Measurements from ENCODE around the gene C2CD4B.

DNA sequence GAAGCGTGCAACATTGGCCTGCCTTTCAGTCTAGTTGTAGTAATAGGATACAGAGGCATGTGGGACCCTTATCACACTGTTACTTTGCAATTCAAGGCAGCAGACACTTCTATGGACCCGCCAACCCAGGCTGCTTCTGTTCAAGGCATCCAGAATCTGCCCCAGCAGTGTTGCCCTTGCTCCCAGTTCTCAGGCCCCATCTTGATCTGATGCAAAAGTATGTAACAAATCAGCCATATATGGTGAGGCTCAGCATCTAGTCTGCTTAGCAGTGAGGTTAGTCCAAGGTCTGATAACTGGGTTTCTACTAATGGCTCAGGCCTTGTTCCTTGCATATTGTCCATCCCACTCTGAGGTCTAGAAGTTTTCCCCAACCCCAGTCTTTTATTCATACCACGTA, 17.9 kb downstream of the C2CD4B start:
- TF ChIP-seq, protein P1, sequence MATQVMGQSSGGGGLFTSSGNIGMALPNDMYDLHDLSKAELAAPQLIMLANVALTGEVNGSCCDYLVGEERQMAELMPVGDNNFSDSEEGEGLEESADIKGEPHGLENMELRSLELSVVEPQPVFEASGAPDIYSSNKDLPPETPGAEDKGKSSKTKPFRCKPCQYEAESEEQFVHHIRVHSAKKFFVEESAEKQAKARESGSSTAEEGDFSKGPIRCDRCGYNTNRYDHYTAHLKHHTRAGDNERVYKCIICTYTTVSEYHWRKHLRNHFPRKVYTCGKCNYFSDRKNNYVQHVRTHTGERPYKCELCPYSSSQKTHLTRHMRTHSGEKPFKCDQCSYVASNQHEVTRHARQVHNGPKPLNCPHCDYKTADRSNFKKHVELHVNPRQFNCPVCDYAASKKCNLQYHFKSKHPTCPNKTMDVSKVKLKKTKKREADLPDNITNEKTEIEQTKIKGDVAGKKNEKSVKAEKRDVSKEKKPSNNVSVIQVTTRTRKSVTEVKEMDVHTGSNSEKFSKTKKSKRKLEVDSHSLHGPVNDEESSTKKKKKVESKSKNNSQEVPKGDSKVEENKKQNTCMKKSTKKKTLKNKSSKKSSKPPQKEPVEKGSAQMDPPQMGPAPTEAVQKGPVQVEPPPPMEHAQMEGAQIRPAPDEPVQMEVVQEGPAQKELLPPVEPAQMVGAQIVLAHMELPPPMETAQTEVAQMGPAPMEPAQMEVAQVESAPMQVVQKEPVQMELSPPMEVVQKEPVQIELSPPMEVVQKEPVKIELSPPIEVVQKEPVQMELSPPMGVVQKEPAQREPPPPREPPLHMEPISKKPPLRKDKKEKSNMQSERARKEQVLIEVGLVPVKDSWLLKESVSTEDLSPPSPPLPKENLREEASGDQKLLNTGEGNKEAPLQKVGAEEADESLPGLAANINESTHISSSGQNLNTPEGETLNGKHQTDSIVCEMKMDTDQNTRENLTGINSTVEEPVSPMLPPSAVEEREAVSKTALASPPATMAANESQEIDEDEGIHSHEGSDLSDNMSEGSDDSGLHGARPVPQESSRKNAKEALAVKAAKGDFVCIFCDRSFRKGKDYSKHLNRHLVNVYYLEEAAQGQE (IDR thresholded peaks at IDR 0.05) = no peak
- no peak for TF ChIP-seq POLR2A (IDR thresholded peaks at IDR 0.05; ENCODE audit: low read length)
- TF ChIP-seq, protein P2, sequence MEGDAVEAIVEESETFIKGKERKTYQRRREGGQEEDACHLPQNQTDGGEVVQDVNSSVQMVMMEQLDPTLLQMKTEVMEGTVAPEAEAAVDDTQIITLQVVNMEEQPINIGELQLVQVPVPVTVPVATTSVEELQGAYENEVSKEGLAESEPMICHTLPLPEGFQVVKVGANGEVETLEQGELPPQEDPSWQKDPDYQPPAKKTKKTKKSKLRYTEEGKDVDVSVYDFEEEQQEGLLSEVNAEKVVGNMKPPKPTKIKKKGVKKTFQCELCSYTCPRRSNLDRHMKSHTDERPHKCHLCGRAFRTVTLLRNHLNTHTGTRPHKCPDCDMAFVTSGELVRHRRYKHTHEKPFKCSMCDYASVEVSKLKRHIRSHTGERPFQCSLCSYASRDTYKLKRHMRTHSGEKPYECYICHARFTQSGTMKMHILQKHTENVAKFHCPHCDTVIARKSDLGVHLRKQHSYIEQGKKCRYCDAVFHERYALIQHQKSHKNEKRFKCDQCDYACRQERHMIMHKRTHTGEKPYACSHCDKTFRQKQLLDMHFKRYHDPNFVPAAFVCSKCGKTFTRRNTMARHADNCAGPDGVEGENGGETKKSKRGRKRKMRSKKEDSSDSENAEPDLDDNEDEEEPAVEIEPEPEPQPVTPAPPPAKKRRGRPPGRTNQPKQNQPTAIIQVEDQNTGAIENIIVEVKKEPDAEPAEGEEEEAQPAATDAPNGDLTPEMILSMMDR (IDR thresholded peaks at IDR 0.05) = no peak
- no peak for TF ChIP-seq RFX5 (IDR thresholded peaks at IDR 0.05)

Data from A549 (cell line).